ENCODE results near the gene RNFT2.

The RNFT2 gene

GRCh38 chr12:116797885-116798284 lies 59.8 kb downstream of the RNFT2 start:
- H3K9me3 ChIP-seq (ENCODE audit: low read length), result peaks cover 10% of the 10 kb centered on the region
- peaks cover 8% of the 10 kb centered on the region for H3K36me3 ChIP-seq (ENCODE audit: insufficient read depth, low read length)
- no peak overlapping the region for H3K4me3 ChIP-seq (ENCODE audit: low read length)
- no peaks in the 10 kb centered on the region for H3K27me3 ChIP-seq (ENCODE audit: insufficient read depth, low read length)
- H2AFZ ChIP-seq (ENCODE audit: low read depth, low read length), result no peak overlapping the region
- H3K4me1 ChIP-seq (ENCODE audit: insufficient read depth, low read length), result no peaks in the 10 kb centered on the region

- peaks cover 12% of the 10 kb centered on the region for H3K36me3 ChIP-seq (ENCODE audit: insufficient read depth, low read length)
- H3K4me3 ChIP-seq (ENCODE audit: low read length), result no peak overlapping the region
- no peaks in the 10 kb centered on the region for H3K27me3 ChIP-seq (ENCODE audit: insufficient read depth, low read length)
- peaks cover 10% of the 10 kb centered on the region for H3K9me3 ChIP-seq (ENCODE audit: low read length)
- no peak overlapping the region for H2AFZ ChIP-seq (ENCODE audit: low read depth, low read length)
- H3K4me1 ChIP-seq (ENCODE audit: insufficient read depth, low read length), result no peaks in the 10 kb centered on the region
These were observed 60.6 kb downstream of the RNFT2 start for GRCh38 chr12:116798719-116799118.

- Histone ChIP-seq H3K36me3 (ENCODE audit: insufficient read depth, low read length) (peaks cover 14% of the 10 kb centered on the region), H3K4me1 (ENCODE audit: insufficient read depth, low read length) (no peaks in the 10 kb centered on the region), H3K4me3 (ENCODE audit: low read length) (no peak overlapping the region), H2AFZ (ENCODE audit: low read depth, low read length) (no peak overlapping the region), H3K9me3 (ENCODE audit: low read length) (peaks cover 10% of the 10 kb centered on the region), H3K27me3 (ENCODE audit: insufficient read depth, low read length) (no peaks in the 10 kb centered on the region)
These were observed 61.8 kb downstream of the RNFT2 start for GRCh38 chr12:116799955-116800354.

- Histone ChIP-seq H3K4me1 (ENCODE audit: insufficient read depth, low read length) (no peaks in the 10 kb centered on the region), H3K9me3 (ENCODE audit: low read length) (peaks cover 10% of the 10 kb centered on the region), H3K4me3 (ENCODE audit: low read length) (no peak overlapping the region), H2AFZ (ENCODE audit: low read depth, low read length) (no peak overlapping the region), H3K27me3 (ENCODE audit: insufficient read depth, low read length) (no peaks in the 10 kb centered on the region), H3K36me3 (ENCODE audit: insufficient read depth, low read length) (peaks cover 14% of the 10 kb centered on the region)
These were observed 62.8 kb downstream of the RNFT2 start for GRCh38 chr12:116800918-116801317.

GRCh38 chr12:116802018-116802417 lies 63.9 kb downstream of the RNFT2 start:
- Histone ChIP-seq H3K9me3 (ENCODE audit: low read length) (peaks cover 10% of the 10 kb centered on the region), H3K4me1 (ENCODE audit: insufficient read depth, low read length) (no peaks in the 10 kb centered on the region), H3K27me3 (ENCODE audit: insufficient read depth, low read length) (no peaks in the 10 kb centered on the region), H3K4me3 (ENCODE audit: low read length) (no peak overlapping the region), H2AFZ (ENCODE audit: low read depth, low read length) (no peak overlapping the region), H3K36me3 (ENCODE audit: insufficient read depth, low read length) (peaks cover 14% of the 10 kb centered on the region)

- no peaks in the 10 kb centered on the region for H3K4me1 ChIP-seq (ENCODE audit: insufficient read depth, low read length)
- peaks cover 16% of the 10 kb centered on the region for H3K36me3 ChIP-seq (ENCODE audit: insufficient read depth, low read length)
- H3K4me3 ChIP-seq (ENCODE audit: low read length), result no peak overlapping the region
- H3K27me3 ChIP-seq (ENCODE audit: insufficient read depth, low read length), result no peaks in the 10 kb centered on the region
- H2AFZ ChIP-seq (ENCODE audit: low read depth, low read length), result no peak overlapping the region
- H3K9me3 ChIP-seq (ENCODE audit: low read length), result peaks cover 6% of the 10 kb centered on the region
These were observed 65.1 kb downstream of the RNFT2 start for GRCh38 chr12:116803013-116803736.

GRCh38 chr12:116804051-116804450 lies 65.9 kb downstream of the RNFT2 start:
- H3K27me3 ChIP-seq (ENCODE audit: insufficient read depth, low read length), result no peaks in the 10 kb centered on the region
- H3K36me3 ChIP-seq (ENCODE audit: insufficient read depth, low read length), result peaks cover 13% of the 10 kb centered on the region
- no peak overlapping the region for H2AFZ ChIP-seq (ENCODE audit: low read depth, low read length)
- H3K9me3 ChIP-seq (ENCODE audit: low read length), result peaks cover 1% of the 10 kb centered on the region
- no peaks in the 10 kb centered on the region for H3K4me1 ChIP-seq (ENCODE audit: insufficient read depth, low read length)
- H3K4me3 ChIP-seq (ENCODE audit: low read length), result no peak overlapping the region

GRCh38 chr12:116806845-116807440 lies 68.8 kb downstream of the RNFT2 start:
- Histone ChIP-seq H2AFZ (ENCODE audit: low read depth, low read length) (no peak overlapping the region), H3K4me1 (ENCODE audit: insufficient read depth, low read length) (no peaks in the 10 kb centered on the region), H3K36me3 (ENCODE audit: insufficient read depth, low read length) (peaks cover 8% of the 10 kb centered on the region), H3K9me3 (ENCODE audit: low read length) (no peaks in the 10 kb centered on the region), H3K27me3 (ENCODE audit: insufficient read depth, low read length) (no peaks in the 10 kb centered on the region), H3K4me3 (ENCODE audit: low read length) (no peak overlapping the region)

- H2AFZ ChIP-seq (ENCODE audit: low read depth, low read length), result no peak overlapping the region
- H3K9me3 ChIP-seq (ENCODE audit: low read length), result no peaks in the 10 kb centered on the region
- H3K4me1 ChIP-seq (ENCODE audit: insufficient read depth, low read length), result no peaks in the 10 kb centered on the region
These were observed 69.4 kb downstream of the RNFT2 start for GRCh38 chr12:116807546-116807945.

GRCh38 chr12:116808113-116809105 lies 70.3 kb downstream of the RNFT2 start:
- H3K27me3 ChIP-seq (ENCODE audit: insufficient read depth, low read length), result no peaks in the 10 kb centered on the region
- H3K36me3 ChIP-seq (ENCODE audit: insufficient read depth, low read length), result peaks cover 7% of the 10 kb centered on the region
- no peak overlapping the region for H2AFZ ChIP-seq (ENCODE audit: low read depth, low read length)
- no peaks in the 10 kb centered on the region for H3K4me1 ChIP-seq (ENCODE audit: insufficient read depth, low read length)
- no peak overlapping the region for H3K4me3 ChIP-seq (ENCODE audit: low read length)
- H3K9me3 ChIP-seq (ENCODE audit: low read length), result no peaks in the 10 kb centered on the region

More at GRCh38 chr12:116807546-116807945, 69.4 kb downstream of the RNFT2 start:
- Histone ChIP-seq H3K27me3 (ENCODE audit: insufficient read depth, low read length) (no peaks in the 10 kb centered on the region), H3K36me3 (ENCODE audit: insufficient read depth, low read length) (peaks cover 8% of the 10 kb centered on the region), H3K4me3 (ENCODE audit: low read length) (no peak overlapping the region)

- no peaks in the 10 kb centered on the region for H3K27me3 ChIP-seq (ENCODE audit: insufficient read depth, low read length)
- H3K9me3 ChIP-seq (ENCODE audit: low read length), result no peaks in the 10 kb centered on the region
- no peak overlapping the region for H2AFZ ChIP-seq (ENCODE audit: low read depth, low read length)
- H3K4me3 ChIP-seq (ENCODE audit: low read length), result no peak overlapping the region
- H3K4me1 ChIP-seq (ENCODE audit: insufficient read depth, low read length), result no peaks in the 10 kb centered on the region
- H3K36me3 ChIP-seq (ENCODE audit: insufficient read depth, low read length), result no peaks in the 10 kb centered on the region
These were observed 74.1 kb downstream of the RNFT2 start for GRCh38 chr12:116812238-116812637.

GRCh38 chr12:116813271-116814041 lies 75.3 kb downstream of the RNFT2 start:
- H3K4me1 ChIP-seq (ENCODE audit: insufficient read depth, low read length), result peaks cover 3% of the 10 kb centered on the region
- H2AFZ ChIP-seq (ENCODE audit: low read depth, low read length), result no peak overlapping the region
- no peaks in the 10 kb centered on the region for H3K9me3 ChIP-seq (ENCODE audit: low read length)
- H3K27me3 ChIP-seq (ENCODE audit: insufficient read depth, low read length), result no peaks in the 10 kb centered on the region
- H3K36me3 ChIP-seq (ENCODE audit: insufficient read depth, low read length), result no peaks in the 10 kb centered on the region
- H3K4me3 ChIP-seq (ENCODE audit: low read length), result no peak overlapping the region

Measured in neuron (in vitro differentiated cells).